ENCODE data around the gene AMOT. TPM values are rescaled to one million over a fixed set of nuclear protein-coding genes. Genes with fewer than 3 reads are reported as not detected.

AMOT gene, protein sequence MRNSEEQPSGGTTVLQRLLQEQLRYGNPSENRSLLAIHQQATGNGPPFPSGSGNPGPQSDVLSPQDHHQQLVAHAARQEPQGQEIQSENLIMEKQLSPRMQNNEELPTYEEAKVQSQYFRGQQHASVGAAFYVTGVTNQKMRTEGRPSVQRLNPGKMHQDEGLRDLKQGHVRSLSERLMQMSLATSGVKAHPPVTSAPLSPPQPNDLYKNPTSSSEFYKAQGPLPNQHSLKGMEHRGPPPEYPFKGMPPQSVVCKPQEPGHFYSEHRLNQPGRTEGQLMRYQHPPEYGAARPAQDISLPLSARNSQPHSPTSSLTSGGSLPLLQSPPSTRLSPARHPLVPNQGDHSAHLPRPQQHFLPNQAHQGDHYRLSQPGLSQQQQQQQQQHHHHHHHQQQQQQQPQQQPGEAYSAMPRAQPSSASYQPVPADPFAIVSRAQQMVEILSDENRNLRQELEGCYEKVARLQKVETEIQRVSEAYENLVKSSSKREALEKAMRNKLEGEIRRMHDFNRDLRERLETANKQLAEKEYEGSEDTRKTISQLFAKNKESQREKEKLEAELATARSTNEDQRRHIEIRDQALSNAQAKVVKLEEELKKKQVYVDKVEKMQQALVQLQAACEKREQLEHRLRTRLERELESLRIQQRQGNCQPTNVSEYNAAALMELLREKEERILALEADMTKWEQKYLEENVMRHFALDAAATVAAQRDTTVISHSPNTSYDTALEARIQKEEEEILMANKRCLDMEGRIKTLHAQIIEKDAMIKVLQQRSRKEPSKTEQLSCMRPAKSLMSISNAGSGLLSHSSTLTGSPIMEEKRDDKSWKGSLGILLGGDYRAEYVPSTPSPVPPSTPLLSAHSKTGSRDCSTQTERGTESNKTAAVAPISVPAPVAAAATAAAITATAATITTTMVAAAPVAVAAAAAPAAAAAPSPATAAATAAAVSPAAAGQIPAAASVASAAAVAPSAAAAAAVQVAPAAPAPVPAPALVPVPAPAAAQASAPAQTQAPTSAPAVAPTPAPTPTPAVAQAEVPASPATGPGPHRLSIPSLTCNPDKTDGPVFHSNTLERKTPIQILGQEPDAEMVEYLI
- total RNA-seq, result 8.8 and 10.6 TPM in 2 replicates

DNA sequence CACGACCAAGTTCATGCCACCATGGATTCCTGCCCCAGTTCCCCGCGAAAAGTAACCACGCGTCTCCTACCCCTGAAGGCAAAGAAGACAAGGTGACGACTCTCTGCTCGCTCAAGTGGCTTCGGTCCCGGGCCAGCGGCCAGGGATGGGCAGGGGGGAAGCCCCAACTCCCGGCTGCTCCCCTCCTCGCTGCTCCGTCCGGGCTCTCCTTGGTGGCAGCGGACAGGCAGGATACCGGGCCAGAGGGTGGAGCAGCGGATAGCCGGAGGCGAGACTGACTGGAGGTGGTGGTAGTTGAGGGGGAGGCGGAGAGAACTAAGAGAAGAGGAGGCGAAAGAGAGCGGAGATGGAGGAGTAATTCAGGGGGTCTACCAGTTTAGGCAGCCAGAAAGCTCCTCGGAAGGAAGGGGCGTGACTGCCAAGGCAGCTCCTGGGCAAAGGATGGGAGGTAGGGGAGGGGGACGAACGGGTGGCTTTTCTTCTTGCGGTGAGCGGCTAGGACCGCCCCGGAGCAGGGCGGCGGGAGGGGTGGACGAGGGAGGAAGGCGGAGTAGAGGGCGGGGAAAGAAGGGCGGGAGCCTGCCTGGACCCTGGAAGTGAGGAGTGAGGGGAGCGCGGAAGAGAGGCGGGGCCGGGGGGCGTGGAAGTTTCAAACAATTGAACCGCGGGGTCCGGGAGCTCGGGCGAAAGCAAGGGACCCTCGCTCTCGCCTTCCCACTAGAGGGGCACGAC is at the start of gene AMOT:
AMOT (minus strand) TSS at position 450 of the 732 bp plus-strand sequence. CDS start 17,705 bp downstream, outside the sequence.

Small RNA genes lying within 50 kb of the gene (small RNA-seq; reads per million reads assigned to genes)
- not detected for gene RN7SL266P

Other genes starting within 250 kb of the AMOT start
- 0.13 and 0.22 TPM in 2 replicates for gene LHFPL1, start 160.9 kb downstream of the AMOT start, total RNA-seq

Data from articular chondrocyte of knee joint (primary cell).